IPS-18a (cell line): ENCODE measurements around the gene WT1.

Experiments
- H3K27ac ChIP-seq: one replicate; pipeline ENCODE4 v1.5.1; 2013; ENCODE audit warnings: low read length
- H3K27me3 ChIP-seq: one replicate; pipeline ENCODE4 v1.6.1; 2013; ENCODE audit warnings: mild to moderate bottlenecking, low read length; ENCODE audit not compliant: control insufficient read depth, insufficient read depth
- H3K36me3 ChIP-seq: one replicate; pipeline ENCODE4 v1.6.1; 2013; ENCODE audit warnings: low read depth, low read length; ENCODE audit not compliant: control insufficient read depth
- H3K4me1 ChIP-seq: one replicate; pipeline ENCODE4 v1.6.1; 2013; ENCODE audit warnings: low read depth, low read length; ENCODE audit not compliant: control insufficient read depth
- H3K4me3 ChIP-seq: one replicate; pipeline ENCODE4 v1.5.1; 2013; ENCODE audit warnings: low read length
- H3K9ac ChIP-seq: one replicate; pipeline ENCODE4 v1.6.1; 2013; ENCODE audit warnings: mild to moderate bottlenecking, low read length, moderate library complexity
- H3K9me3 ChIP-seq: one replicate; pipeline ENCODE4 v1.6.1; 2013; ENCODE audit warnings: low read depth, low read length; ENCODE audit not compliant: control insufficient read depth

WT1 gene

GRCh38 chr11:32417806-32418205 is 17.5 kb downstream of the WT1 start:
- H3K36me3 ChIP-seq, result no peaks in the 10 kb centered on the region
- H3K27ac ChIP-seq, result no peak overlapping the region
- H3K4me3 ChIP-seq, result no peak overlapping the region
- no peaks in the 10 kb centered on the region for H3K4me1 ChIP-seq
- no peak overlapping the region for H3K9ac ChIP-seq
- H3K27me3 ChIP-seq, result peaks cover 18% of the 10 kb centered on the region
- H3K9me3 ChIP-seq, result no peaks in the 10 kb centered on the region

- Histone ChIP-seq H3K27ac (no peak overlapping the region), H3K9ac (no peak overlapping the region), H3K9me3 (no peaks in the 10 kb centered on the region), H3K4me1 (no peaks in the 10 kb centered on the region), H3K36me3 (no peaks in the 10 kb centered on the region), H3K4me3 (no peak overlapping the region), H3K27me3 (peaks cover 3% of the 10 kb centered on the region)
Measured at GRCh38 chr11:32416301-32416700, 19.0 kb downstream of the WT1 start.

- Histone ChIP-seq H3K36me3 (no peaks in the 10 kb centered on the region), H3K4me1 (no peaks in the 10 kb centered on the region), H3K4me3 (no peak overlapping the region), H3K9ac (no peak overlapping the region), H3K27me3 (peaks cover 3% of the 10 kb centered on the region), H3K27ac (no peak overlapping the region), H3K9me3 (no peaks in the 10 kb centered on the region)
Measured at GRCh38 chr11:32414925-32415324, 20.4 kb downstream of the WT1 start.

- Histone ChIP-seq H3K4me1 (no peaks in the 10 kb centered on the region), H3K27me3 (no peaks in the 10 kb centered on the region), H3K4me3 (no peak overlapping the region), H3K9ac (no peak overlapping the region), H3K27ac (no peak overlapping the region), H3K36me3 (no peaks in the 10 kb centered on the region), H3K9me3 (no peaks in the 10 kb centered on the region)
Measured at GRCh38 chr11:32411942-32412615, 23.3 kb downstream of the WT1 start.

- H3K36me3 ChIP-seq, result no peaks in the 10 kb centered on the region
- no peaks in the 10 kb centered on the region for H3K9me3 ChIP-seq
- H3K9ac ChIP-seq, result no peak overlapping the region
- H3K4me1 ChIP-seq, result no peaks in the 10 kb centered on the region
- no peaks in the 10 kb centered on the region for H3K27me3 ChIP-seq
- no peak overlapping the region for H3K27ac ChIP-seq
- no peak overlapping the region for H3K4me3 ChIP-seq
Measured at GRCh38 chr11:32405592-32405991, 29.7 kb downstream of the WT1 start.

GRCh38 chr11:32402836-32403235 is 32.5 kb downstream of the WT1 start:
- Histone ChIP-seq H3K9me3 (no peaks in the 10 kb centered on the region), H3K9ac (no peak overlapping the region), H3K4me3 (no peak overlapping the region), H3K27me3 (no peaks in the 10 kb centered on the region), H3K4me1 (no peaks in the 10 kb centered on the region), H3K27ac (no peak overlapping the region), H3K36me3 (no peaks in the 10 kb centered on the region)

GRCh38 chr11:32400670-32401369 is 34.5 kb downstream of the WT1 start:
- no peak overlapping the region for H3K4me3 ChIP-seq
- no peak overlapping the region for H3K27ac ChIP-seq
- no peak overlapping the region for H3K9ac ChIP-seq
- no peaks in the 10 kb centered on the region for H3K27me3 ChIP-seq
- no peaks in the 10 kb centered on the region for H3K4me1 ChIP-seq
- no peaks in the 10 kb centered on the region for H3K36me3 ChIP-seq
- H3K9me3 ChIP-seq, result no peaks in the 10 kb centered on the region

- H3K27ac ChIP-seq, result no peak overlapping the region
- H3K36me3 ChIP-seq, result no peaks in the 10 kb centered on the region
- H3K9ac ChIP-seq, result no peak overlapping the region
- no peaks in the 10 kb centered on the region for H3K27me3 ChIP-seq
- H3K4me3 ChIP-seq, result no peak overlapping the region
- no peaks in the 10 kb centered on the region for H3K4me1 ChIP-seq
- H3K9me3 ChIP-seq, result no peaks in the 10 kb centered on the region
Measured at GRCh38 chr11:32400196-32400595, 35.1 kb downstream of the WT1 start.

- no peak overlapping the region for H3K27ac ChIP-seq
Measured at GRCh38 chr11:32396991-32397390, 38.3 kb downstream of the WT1 start.

GRCh38 chr11:32396331-32396730 is 39.0 kb downstream of the WT1 start:
- Histone ChIP-seq H3K4me3 (no peak overlapping the region), H3K27me3 (no peaks in the 10 kb centered on the region), H3K36me3 (no peaks in the 10 kb centered on the region), H3K4me1 (no peaks in the 10 kb centered on the region), H3K27ac (no peak overlapping the region), H3K9ac (no peak overlapping the region), H3K9me3 (no peaks in the 10 kb centered on the region)

More at GRCh38 chr11:32396991-32397390, 38.3 kb downstream of the WT1 start:
- no peaks in the 10 kb centered on the region for H3K27me3 ChIP-seq
- no peaks in the 10 kb centered on the region for H3K4me1 ChIP-seq
- H3K9me3 ChIP-seq, result no peaks in the 10 kb centered on the region
- H3K9ac ChIP-seq, result no peak overlapping the region
- H3K4me3 ChIP-seq, result no peak overlapping the region
- H3K36me3 ChIP-seq, result no peaks in the 10 kb centered on the region

GRCh38 chr11:32395127-32395526 is 40.2 kb downstream of the WT1 start:
- no peak overlapping the region for H3K4me3 ChIP-seq
- H3K9ac ChIP-seq, result no peak overlapping the region

GRCh38 chr11:32392840-32393239 is 42.5 kb downstream of the WT1 start:
- Histone ChIP-seq H3K9me3 (no peaks in the 10 kb centered on the region), H3K4me1 (no peaks in the 10 kb centered on the region), H3K36me3 (no peaks in the 10 kb centered on the region), H3K27me3 (no peaks in the 10 kb centered on the region), H3K4me3 (no peak overlapping the region), H3K27ac (no peak overlapping the region), H3K9ac (no peak overlapping the region)

More at GRCh38 chr11:32395127-32395526, 40.2 kb downstream of the WT1 start:
- Histone ChIP-seq H3K4me1 (no peaks in the 10 kb centered on the region), H3K36me3 (no peaks in the 10 kb centered on the region), H3K9me3 (no peaks in the 10 kb centered on the region), H3K27me3 (no peaks in the 10 kb centered on the region), H3K27ac (no peak overlapping the region)
